NCI-H748 treated with DMSO at 0.1 percent for 48 hours (cell line): Measurements from ENCODE around the gene TEKT2.

Experiments
- DNase-seq: peaks from one replicate; lab custom pipeline; 2025; lab: John Stamatoyannopoulos, UW

TEKT2 gene

DNA sequence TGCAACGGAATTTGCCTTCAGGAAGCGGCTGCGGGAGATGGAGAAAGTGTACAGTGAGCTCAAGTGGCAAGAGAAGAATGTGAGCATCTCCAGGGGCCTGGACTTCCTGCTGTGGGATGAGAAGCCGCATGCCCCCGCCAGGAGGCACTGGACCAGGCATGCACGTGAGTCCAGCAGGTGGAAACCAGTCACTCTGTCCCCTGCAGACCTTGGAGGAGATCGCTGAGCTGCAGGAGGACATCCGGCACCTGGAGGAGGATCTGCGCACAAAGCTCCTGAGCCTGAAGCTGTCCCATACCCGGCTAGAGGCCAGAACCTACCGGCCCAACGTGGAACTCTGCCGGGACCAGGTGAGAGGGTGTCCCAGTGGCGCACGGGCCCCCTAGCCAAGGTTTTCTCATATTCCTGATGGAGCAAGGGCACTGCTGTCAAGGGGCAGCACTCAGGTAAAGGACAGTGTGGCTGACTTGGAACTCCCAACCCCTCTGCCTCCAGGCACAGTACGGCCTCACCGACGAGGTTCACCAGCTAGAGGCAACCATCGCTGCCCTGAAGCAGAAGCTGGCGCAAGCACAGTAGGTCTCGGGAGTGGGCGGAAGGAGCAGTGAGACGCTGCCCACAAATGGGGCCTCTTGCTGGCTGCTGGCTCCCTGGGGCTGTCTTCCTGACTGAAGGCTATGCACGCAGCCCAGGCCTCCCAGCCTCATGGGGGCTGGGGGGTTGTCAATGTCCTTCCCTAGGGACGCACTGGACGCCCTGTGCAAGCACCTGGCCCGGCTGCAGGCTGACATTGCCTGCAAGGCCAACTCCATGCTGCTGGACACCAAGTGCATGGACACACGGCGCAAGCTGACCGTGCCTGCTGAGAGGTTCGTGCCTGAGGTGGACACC, 3.6 kb downstream of the TEKT2 start:
- DNase-seq, result no peak

DNA sequence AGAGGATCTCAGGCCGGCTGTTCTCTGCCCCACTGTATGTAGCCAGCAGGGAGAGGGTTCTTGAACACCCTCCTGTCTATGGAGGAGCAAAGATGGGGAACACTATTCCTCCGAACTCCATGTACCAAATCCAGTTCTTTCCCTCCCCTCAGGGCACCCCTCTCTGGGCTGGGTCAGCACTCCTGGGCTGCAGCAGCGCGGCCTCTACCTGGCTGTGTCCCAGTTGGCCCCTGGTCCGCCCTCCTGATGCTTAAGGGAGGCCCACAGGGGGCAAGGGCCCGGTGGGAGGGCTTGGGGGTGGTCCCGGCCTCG, 4.3 kb downstream of the TEKT2 start:
- DNase-seq, result no peak

GRCh38 chr1:36088577-36089392, 4.9 kb downstream of the TEKT2 start, which contains the start of gene ADPRS:
Gene ADPRS, plus strand, starts transcription at chr1:36088892. Its CDS starts 13 bp downstream, at chr1:36088905.
- DNase-seq, result peak; percentile 36

DNA sequence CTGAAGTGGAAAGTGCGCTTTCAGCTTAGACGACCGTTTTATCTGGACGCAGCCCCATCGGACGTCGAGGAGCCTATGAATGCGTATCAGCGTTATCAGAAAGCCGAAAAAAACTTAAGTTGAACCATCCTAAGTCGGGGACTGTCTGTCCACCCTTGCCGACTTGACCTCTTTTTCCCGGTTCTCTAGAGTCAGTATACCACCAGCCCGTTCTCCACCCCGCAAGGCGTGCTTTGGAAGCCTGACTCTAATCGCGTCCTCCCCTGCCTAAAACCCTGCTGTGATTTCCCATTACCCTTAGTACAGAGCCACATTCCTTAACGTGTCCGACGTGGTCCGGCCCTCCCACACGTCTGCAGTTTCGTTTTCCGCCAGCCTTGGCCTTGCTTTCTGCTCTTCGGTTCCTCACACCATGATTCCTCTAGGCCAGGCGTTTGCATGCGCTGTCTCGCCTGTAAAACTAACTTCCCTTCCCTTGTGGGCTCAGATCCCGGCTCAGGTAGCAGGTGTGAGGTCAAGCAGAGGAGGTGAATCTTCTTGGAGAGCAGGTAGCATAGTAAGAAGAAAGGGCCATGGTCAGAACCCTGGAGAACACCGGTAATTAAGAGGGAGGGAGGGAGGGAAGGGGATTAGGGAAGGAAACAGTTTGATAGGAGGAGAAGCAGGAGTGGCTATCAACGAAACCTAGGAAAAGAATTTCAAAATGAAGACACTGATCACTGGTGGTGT, 5.7 kb downstream of the TEKT2 start:
- DNase-seq, result no peak

- DNase-seq, result no peak
Observed at GRCh38 chr1:36091141-36091540, 7.2 kb downstream of the TEKT2 start.

DNA sequence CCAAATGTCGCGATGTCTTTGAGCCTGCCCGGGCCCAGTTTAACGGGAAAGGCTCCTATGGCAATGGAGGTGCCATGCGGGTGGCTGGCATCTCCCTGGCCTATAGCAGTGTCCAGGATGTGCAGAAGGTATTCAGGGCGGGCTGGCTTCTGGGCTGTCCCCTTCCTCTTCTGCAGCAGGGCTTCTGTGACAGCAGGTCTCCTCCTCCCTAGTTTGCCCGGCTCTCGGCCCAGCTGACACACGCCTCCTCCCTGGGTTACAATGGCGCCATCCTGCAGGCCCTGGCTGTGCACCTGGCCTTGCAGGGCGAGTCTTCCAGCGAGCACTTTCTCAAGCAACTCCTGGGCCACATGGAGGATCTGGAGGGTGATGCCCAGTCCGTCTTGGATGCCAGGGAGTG, 7.8 kb downstream of the TEKT2 start:
- DNase-seq, result no peak

GRCh38 chr1:36092166-36092797, 8.4 kb downstream of the TEKT2 start:
- no peak for DNase-seq

- no peak for DNase-seq
Observed at GRCh38 chr1:36092798-36093185, 8.9 kb downstream of the TEKT2 start.

DNA sequence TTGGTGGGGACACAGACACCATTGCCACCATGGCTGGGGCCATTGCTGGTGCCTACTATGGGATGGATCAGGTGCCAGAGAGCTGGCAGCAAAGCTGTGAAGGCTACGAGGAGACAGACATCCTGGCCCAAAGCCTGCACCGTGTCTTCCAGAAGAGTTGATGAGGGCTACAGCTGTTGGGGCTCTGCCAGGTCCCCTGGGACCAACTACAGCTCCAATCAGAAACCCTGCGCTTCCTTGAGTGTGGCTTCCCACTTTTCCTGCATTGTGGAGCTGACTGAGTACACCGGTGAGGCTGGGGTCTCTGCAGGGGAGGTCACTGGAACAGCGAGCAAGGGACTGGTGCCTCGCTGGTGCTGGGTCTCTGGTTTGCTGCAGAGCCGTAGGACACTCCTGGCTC, 9.3 kb downstream of the TEKT2 start:
- DNase-seq, result no peak

DNA sequence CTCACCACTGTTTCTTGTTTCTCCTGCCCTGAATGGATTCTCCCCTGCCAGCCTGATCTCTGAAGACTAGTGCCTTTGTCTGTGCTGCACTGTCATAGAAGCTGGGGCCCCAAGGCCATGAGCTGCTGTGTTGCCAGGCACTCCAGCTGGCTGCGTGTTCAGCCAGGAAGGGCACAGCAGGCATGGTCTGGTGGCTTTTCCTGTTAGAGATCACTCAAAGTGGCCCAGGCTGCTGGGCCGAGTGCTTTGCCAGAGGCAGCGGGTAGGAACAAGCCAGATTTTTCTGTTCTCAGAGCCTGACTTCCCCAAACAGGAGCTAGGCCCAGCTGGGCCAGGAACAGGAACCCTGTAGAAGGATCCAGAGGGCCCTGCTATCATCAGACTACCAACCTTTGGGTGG, 10.0 kb downstream of the TEKT2 start:
- no peak for DNase-seq

DNA sequence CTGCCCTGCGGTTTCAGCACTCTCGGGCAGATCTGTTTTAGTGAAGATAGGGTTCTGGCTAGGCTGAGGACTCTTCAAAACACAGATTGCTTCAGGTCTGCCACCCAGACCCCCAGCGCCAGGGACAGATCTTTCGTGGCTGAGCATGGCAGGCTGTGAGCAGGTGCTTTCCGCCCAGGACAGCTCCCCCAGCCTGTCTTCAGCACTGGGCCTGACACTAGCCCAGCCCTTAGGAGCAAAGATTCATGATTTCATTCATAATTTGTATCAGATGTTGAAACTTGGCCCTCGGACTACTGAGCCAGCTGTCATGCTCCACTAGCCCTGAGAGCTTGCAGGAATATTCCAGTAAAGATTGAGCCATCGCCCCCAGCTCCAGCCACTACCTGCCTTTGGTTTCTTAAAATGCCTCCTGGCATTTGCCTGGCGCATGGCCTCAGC, 10.7 kb downstream of the TEKT2 start:
- DNase-seq, result no peak

DNA sequence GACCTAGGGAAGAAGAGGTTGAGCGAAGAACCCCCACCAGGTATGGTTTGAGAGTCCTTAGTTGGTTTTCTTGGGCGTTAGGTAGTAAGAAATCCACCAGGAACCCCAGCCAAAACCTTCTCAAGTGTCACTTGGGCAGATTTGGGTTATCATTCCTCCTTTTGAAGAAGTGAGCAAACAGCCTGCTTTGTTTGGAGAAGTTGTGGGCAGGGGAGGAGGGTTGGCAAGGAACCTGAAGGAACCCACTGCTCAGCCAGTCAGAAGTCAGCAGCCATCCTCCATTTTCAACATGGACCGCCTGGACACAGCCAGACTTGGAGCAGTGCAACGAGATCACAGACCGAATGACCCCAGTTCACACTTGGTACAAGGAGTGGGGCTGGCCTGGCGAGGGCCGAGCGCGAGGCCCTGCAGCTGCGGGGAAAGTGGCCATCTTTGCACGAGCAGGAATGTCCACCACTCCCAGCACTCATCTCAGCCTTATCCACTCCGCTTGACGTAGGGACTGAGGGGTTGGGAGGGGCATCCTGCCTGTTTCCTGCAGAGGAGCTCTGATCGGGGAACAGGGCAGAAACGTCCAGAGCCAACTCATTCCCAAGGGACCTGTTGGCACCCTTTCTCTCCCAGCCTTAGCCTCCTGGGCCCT, 12.0 kb downstream of the TEKT2 start:
- no peak for DNase-seq

GRCh38 chr1:36096500-36097432, 12.9 kb downstream of the TEKT2 start:
- no peak for DNase-seq

- no peak for DNase-seq
Observed at GRCh38 chr1:36097693-36098585, 14.0 kb downstream of the TEKT2 start.

DNA sequence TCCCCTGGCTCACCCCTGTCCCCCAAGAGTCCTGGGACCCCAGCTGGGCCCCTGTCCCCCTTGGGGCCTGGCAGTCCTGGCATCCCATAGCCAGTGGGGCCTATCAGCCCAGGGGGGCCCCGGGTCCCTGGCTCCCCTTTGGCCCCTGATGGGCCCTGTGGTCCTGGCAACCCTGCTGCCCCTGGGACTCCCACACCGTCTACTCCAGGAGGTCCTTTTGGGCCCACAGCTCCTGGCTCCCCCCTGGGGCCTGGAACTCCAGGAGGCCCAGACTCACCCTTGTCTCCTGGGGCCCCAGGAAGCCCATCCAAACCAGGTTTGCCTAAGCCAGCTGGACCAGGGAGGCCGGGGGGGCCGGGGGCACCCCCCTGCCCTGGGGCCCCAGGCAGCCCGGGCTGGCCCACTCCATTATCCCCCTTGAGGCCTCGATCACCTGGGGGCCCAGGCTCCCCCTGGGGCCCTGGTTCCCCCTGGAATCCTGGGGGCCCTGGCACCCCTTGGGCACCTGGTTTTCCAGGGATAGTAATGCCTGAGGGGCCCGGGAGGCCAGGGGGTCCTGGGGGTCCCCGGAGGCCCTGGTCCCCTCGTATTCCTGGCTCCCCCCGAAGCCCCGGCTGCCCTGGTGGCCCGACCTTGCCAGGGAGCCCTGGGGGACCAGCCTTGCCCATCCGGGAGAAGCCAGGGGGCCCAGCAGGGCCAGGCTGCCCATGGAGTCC, 14.9 kb downstream of the TEKT2 start:
- DNase-seq, result no peak

GRCh38 chr1:36099681-36100341, 15.9 kb downstream of the TEKT2 start:
- DNase-seq, result peak; percentile 7

GRCh38 chr1:36100376-36100775, 16.5 kb downstream of the TEKT2 start:
- DNase-seq, result no peak

DNA sequence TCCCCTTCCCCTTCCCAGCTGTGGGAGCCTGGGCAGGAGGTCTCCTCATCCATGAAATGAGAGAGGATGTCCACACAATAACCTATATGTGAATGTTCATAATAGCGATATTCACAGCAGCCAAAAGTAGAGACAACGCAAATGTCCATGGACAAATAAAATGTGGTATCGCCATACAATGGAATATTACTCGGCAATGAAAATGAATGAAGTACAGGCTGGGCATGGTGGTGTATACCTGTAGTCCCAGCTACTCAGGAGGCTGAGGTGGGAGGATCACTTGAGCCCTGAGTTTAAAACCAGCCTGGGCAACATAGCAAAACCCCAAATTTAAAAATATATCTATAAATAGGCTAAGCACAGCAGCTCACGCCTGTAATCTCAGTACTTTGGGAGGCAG, 17.7 kb downstream of the TEKT2 start:
- DNase-seq, result no peak
